Left ventricle myocardium inferior (tissue), 1 donor: Measurements from ENCODE around the gene C10orf71. TPM values are rescaled to one million over a fixed set of nuclear protein-coding genes. Genes with fewer than 3 reads are reported as not detected.

Source experiments
- DNase-seq: peaks from one replicate; pipeline ENCODE4 v3.0.0-alpha.2; 2020
- H3K27ac ChIP-seq: fragments of 200-600 bp; replicated peaks from 2 replicates; pipeline ENCODE4 v1.8.0; 2021
- H3K27me3 ChIP-seq: fragments of 200-600 bp; 2 replicates; pipeline ENCODE4 v1.8.0; 2021; ENCODE audit warnings: low read depth
- H3K36me3 ChIP-seq: fragments of 200-600 bp; 2 replicates; pipeline ENCODE4 v1.8.0; 2021
- H3K4me1 ChIP-seq: fragments of 200-600 bp; 2 replicates; pipeline ENCODE4 v1.8.0; 2021
- H3K4me3 ChIP-seq: fragments of 200-600 bp; 2 replicates; pipeline ENCODE4 v1.8.0; 2021; ENCODE audit warnings: mild to moderate bottlenecking, moderate library complexity
- H3K9me3 ChIP-seq: fragments of 200-600 bp; replicated peaks from 2 replicates; pipeline ENCODE4 v1.8.0; 2021
- CTCF ChIP-seq: fragments of 200-600 bp; IDR thresholded peaks from 2 replicates; pipeline ENCODE4 v1.8.0; 2021; ENCODE audit warnings: antibody characterized with exemption, mild to moderate bottlenecking, borderline replicate concordance
- intact Hi-C: fragments of 100-400 bp; cut with micrococcal nuclease; formaldehyde crosslinking; loops from one replicate; pipeline ENCODE4 v1.11.0; 2022
- total RNA-seq: library from RNA; stranded (reverse); fragmentation: NEBNext Ultra II Directional; extraction: Animal tissue kit (Norgen Biotek cat#: 25700); gene quantifications from one replicate; pipeline ENCODE4 v1.2.1, GENCODE V29; 2021
- donor health status: DM: no; HTN: yes; CAD: no; lungs with severe emphysema.

The C10orf71 gene
- total RNA-seq, 1 donor from 2014 or later, result 136 TPM

- H3K4me3 ChIP-seq, result no peak overlapping the region
- intact Hi-C loops, result no loop called here
- DNase-seq, result no peak
- no peaks in the 10 kb centered on the region for H3K27me3 ChIP-seq
- H3K4me1 ChIP-seq, result peaks cover 39% of the 10 kb centered on the region
- H3K36me3 ChIP-seq, result no peaks in the 10 kb centered on the region
- H3K27ac ChIP-seq, result peak overlapping the region; percentile 54
- TF ChIP-seq CTCF, result no peak
- no peaks in the 10 kb centered on the region for H3K9me3 ChIP-seq
These were observed 16.1 kb upstream of the C10orf71 start for GRCh38 chr10:49282879-49283341.

- Histone ChIP-seq H3K4me1 (peaks cover 40% of the 10 kb centered on the region), H3K9me3 (no peaks in the 10 kb centered on the region), H3K36me3 (no peaks in the 10 kb centered on the region), H3K27me3 (no peaks in the 10 kb centered on the region), H3K27ac (peak overlapping the region; percentile 54), H3K4me3 (no peak overlapping the region)
- intact Hi-C loops, result no loop called here
- no peak for DNase-seq
- TF ChIP-seq CTCF, result no peak
These were observed 15.5 kb upstream of the C10orf71 start for GRCh38 chr10:49283491-49283890.

GRCh38 chr10:49284356-49284755 lies 14.6 kb upstream of the C10orf71 start:
- DNase-seq, result no peak
- no peak overlapping the region for H3K27ac ChIP-seq
- H3K9me3 ChIP-seq, result no peaks in the 10 kb centered on the region
- H3K36me3 ChIP-seq, result no peaks in the 10 kb centered on the region
- intact Hi-C loops, result no loop called here
- H3K27me3 ChIP-seq, result no peaks in the 10 kb centered on the region
- H3K4me3 ChIP-seq, result no peak overlapping the region
- TF ChIP-seq CTCF, result no peak
- H3K4me1 ChIP-seq, result peaks cover 41% of the 10 kb centered on the region

GRCh38 chr10:49285232-49285631 lies 13.7 kb upstream of the C10orf71 start:
- H3K27me3 ChIP-seq, result no peaks in the 10 kb centered on the region
- no peak overlapping the region for H3K4me3 ChIP-seq
- no peaks in the 10 kb centered on the region for H3K36me3 ChIP-seq
- H3K27ac ChIP-seq, result no peak overlapping the region
- TF ChIP-seq CTCF, result no peak
- H3K9me3 ChIP-seq, result no peaks in the 10 kb centered on the region
- H3K4me1 ChIP-seq, result peaks cover 40% of the 10 kb centered on the region
- DNase-seq, result no peak
- intact Hi-C loops, result no loop called here

GRCh38 chr10:49286686-49287085 lies 12.3 kb upstream of the C10orf71 start:
- intact Hi-C loops, result no loop called here
- Histone ChIP-seq H3K4me1 (peaks cover 49% of the 10 kb centered on the region), H3K27me3 (no peaks in the 10 kb centered on the region), H3K27ac (no peak overlapping the region), H3K36me3 (no peaks in the 10 kb centered on the region), H3K9me3 (no peaks in the 10 kb centered on the region), H3K4me3 (no peak overlapping the region)
- TF ChIP-seq CTCF, result no peak
- no peak for DNase-seq
